ENCODE results near the gene TPCN2.
A peak's percentile ranks its signal among the peaks of the same experiment; 100 is the strongest.

TPCN2 gene

GRCh38 chr11:69156235-69156639, 107.5 kb downstream of the TPCN2 start:
- DNase-seq (ENCODE audit: insufficient read length) (no peak), FAIRE-seq (peak; percentile 90)

GRCh38 chr11:69156673-69157155, 108.0 kb downstream of the TPCN2 start:
- FAIRE-seq (no peak), DNase-seq (ENCODE audit: insufficient read length) (no peak)
- TF ChIP-seq POLR2A (IDR thresholded peaks at IDR 0.05; ENCODE audit: low read depth, low read length) (no peak; the same call in 1 of the 2 replicates), POLR2AphosphoS5 (IDR thresholded peaks at IDR 0.05; ENCODE audit: low read depth, low read length) (no peak), TAF1 (IDR thresholded peaks at IDR 0.05; ENCODE audit: borderline replicate concordance, low read depth, low read length) (no peak)

More at GRCh38 chr11:69156235-69156639, 107.5 kb downstream of the TPCN2 start:
- TF ChIP-seq TAF1 (IDR thresholded peaks at IDR 0.05; ENCODE audit: borderline replicate concordance, low read depth, low read length): no peak
- TF ChIP-seq POLR2A (IDR thresholded peaks at IDR 0.05; ENCODE audit: low read depth, low read length): peak; percentile 1; the same call in 1 of the 2 replicates
- peak; percentile 5; the same call in 1 of the 2 replicates for TF ChIP-seq POLR2AphosphoS5 (IDR thresholded peaks at IDR 0.05; ENCODE audit: low read depth, low read length)

DNA sequence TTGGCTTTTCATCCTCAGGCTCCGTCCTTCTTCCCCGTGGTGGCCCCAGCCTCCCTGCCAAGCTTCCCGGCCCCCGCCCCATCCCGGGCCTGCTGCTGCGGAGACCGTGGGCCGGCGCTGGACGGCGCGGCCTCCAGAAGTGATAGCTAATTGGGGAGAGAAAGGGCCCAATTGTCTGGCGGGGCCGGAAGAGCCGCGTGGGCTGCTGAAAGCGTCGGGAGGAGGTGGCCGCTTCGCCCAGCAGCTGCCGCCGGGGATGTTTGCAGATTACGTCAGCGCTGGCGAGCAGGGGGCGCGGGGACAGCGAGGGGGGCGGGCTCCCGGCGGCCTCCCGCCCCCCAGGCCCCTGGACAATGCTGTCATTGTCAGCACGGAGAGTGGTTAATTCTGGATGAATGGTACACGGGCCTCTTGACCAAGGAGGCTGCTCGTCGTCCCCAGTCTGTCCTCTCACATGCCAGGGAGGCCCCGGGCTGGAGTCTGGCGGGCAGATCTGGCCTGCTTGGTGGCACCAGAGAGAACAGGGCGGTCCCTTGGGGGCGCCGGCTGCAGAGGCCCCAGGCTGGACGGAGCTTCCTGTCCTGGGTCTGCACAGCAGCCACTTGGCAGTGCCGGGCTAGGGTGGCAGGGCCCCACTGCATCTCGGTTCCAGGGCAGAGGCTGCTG, 108.6 kb downstream of the TPCN2 start:
- TF ChIP-seq TAF1 (IDR thresholded peaks at IDR 0.05; ENCODE audit: borderline replicate concordance, low read depth, low read length): peak; percentile 37; the same call in 1 of the 2 replicates
- no peak; the same call in 1 of the 2 replicates for TF ChIP-seq POLR2A (IDR thresholded peaks at IDR 0.05; ENCODE audit: low read depth, low read length)
- no peak for TF ChIP-seq POLR2AphosphoS5 (IDR thresholded peaks at IDR 0.05; ENCODE audit: low read depth, low read length)
- peak; percentile 82 for FAIRE-seq
- peak; percentile 64 for DNase-seq (ENCODE audit: insufficient read length)

DNA sequence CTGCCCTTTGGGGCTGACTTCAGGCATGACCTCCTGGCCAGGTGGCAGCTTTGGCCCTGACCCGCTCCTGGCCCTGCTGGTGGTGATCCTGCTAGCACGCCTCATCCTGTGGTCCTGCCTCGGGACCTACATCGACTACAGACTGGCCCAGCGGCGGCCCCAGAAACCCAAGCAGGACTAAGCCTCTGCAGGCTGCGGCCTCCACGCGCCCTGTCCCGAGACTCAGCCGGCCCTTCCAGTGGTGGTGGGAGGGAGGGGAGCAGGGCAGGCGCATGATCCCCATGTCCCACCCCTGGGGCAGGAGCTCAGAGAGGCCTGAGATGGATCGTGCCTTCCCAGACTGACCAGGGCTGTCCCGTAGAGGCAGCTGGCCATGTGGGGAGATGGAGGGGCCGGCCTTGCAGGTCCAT, 109.1 kb downstream of the TPCN2 start:
- FAIRE-seq: peak; percentile 21
- no peak for DNase-seq (ENCODE audit: insufficient read length)
- TF ChIP-seq POLR2AphosphoS5 (IDR thresholded peaks at IDR 0.05; ENCODE audit: low read depth, low read length) (no peak), POLR2A (IDR thresholded peaks at IDR 0.05; ENCODE audit: low read depth, low read length) (no peak), TAF1 (IDR thresholded peaks at IDR 0.05; ENCODE audit: borderline replicate concordance, low read depth, low read length) (no peak)

DNA sequence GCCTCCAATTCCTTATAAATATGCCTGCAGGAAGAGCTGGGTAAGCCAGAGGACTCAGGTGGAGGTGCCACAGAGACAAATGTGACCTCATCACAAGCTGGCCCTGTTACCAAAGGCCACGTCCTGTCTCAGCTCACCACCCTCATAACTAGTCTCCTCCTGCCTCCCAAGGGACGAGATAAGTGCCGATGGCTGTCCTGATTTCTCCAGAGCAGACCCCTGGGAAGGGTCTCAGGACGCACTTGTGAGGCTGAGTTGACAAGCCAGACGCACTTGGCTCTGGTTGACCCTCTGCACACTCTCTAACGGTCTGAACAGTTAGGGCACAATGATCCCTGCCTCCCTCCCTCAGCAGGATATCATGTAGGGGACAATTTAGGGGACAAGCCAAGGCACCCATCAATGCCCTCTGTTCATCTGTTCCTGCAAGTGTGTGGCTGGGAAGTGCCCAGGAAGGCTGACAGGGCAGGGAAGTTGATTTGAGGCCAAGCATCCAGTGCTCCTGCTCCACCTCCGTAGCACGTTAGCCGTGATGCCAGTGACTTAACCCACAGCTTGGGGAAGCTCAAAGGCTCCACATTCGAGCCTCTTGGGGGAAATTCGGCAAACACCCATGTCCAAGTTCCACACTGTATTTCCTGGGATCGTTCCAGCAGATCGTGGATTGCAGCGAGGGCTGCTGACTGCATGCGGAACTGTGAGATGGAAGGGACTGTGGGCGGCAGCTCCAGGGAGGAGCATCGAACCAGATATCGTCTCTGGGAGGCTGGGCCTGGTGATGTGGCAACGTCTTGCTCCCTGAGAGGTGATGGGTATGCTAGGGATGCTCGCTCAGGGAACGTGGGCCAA, 109.8 kb downstream of the TPCN2 start:
- FAIRE-seq (no peak), DNase-seq (ENCODE audit: insufficient read length) (no peak)
- no peak for TF ChIP-seq TAF1 (IDR thresholded peaks at IDR 0.05; ENCODE audit: borderline replicate concordance, low read depth, low read length)
- TF ChIP-seq POLR2AphosphoS5 (IDR thresholded peaks at IDR 0.05; ENCODE audit: low read depth, low read length): no peak
- TF ChIP-seq POLR2A (IDR thresholded peaks at IDR 0.05; ENCODE audit: low read depth, low read length): no peak

- TF ChIP-seq POLR2AphosphoS5 (IDR thresholded peaks at IDR 0.05; ENCODE audit: low read depth, low read length): no peak
- TF ChIP-seq TAF1 (IDR thresholded peaks at IDR 0.05; ENCODE audit: borderline replicate concordance, low read depth, low read length): no peak
- TF ChIP-seq POLR2A (IDR thresholded peaks at IDR 0.05; ENCODE audit: low read depth, low read length): no peak
- FAIRE-seq: no peak
- no peak for DNase-seq (ENCODE audit: insufficient read length)
Observed at GRCh38 chr11:69159150-69159852, 110.6 kb downstream of the TPCN2 start.

GRCh38 chr11:69160296-69161116, 111.8 kb downstream of the TPCN2 start:
- TF ChIP-seq POLR2AphosphoS5 (IDR thresholded peaks at IDR 0.05; ENCODE audit: low read depth, low read length): no peak
- TF ChIP-seq TAF1 (IDR thresholded peaks at IDR 0.05; ENCODE audit: borderline replicate concordance, low read depth, low read length): no peak
- TF ChIP-seq POLR2A (IDR thresholded peaks at IDR 0.05; ENCODE audit: low read depth, low read length): no peak
- FAIRE-seq: no peak
- DNase-seq (ENCODE audit: insufficient read length): no peak

DNA sequence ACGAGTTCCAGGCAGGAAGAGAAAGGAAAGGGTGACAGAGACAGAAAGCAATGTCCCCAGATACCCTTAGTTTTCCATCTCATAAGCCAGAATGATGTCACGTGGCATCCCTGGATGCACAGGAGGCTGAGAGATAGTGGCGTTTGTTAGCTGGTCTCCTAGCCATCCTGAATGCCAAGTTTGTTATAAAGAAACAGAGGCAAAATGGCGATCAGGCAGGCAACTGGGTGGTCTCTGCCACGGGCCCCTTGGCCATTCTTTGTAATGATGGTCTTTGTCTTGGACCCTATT, 112.3 kb downstream of the TPCN2 start:
- TF ChIP-seq TAF1 (IDR thresholded peaks at IDR 0.05; ENCODE audit: borderline replicate concordance, low read depth, low read length) (no peak), POLR2AphosphoS5 (IDR thresholded peaks at IDR 0.05; ENCODE audit: low read depth, low read length) (no peak), POLR2A (IDR thresholded peaks at IDR 0.05; ENCODE audit: low read depth, low read length) (no peak)
- DNase-seq (ENCODE audit: insufficient read length) (no peak), FAIRE-seq (no peak)

- DNase-seq (ENCODE audit: insufficient read length) (no peak), FAIRE-seq (no peak)
- no peak for TF ChIP-seq POLR2A (IDR thresholded peaks at IDR 0.05; ENCODE audit: low read depth, low read length)
Observed at GRCh38 chr11:69162505-69162904, 113.8 kb downstream of the TPCN2 start.

DNA sequence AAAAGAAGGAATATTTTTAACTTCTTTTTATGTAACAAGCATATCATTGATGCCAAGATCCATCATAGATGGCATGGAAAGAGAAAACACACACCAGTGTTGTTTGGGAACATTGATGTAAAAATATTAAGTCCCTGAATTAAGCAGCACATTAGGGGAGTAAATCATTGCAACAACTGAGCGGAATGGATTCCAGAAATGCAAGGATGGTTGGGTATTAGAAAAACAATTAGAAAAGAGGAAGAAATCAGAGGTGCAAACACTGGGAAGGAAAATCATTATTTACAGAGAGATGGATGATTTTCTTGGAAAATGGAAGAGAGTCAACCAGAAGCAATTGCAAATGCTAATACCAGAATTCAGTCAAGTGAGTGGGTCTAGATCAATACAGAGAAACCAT, 115.1 kb downstream of the TPCN2 start:
- TF ChIP-seq POLR2A (IDR thresholded peaks at IDR 0.05; ENCODE audit: low read depth, low read length) (no peak), POLR2AphosphoS5 (IDR thresholded peaks at IDR 0.05; ENCODE audit: low read depth, low read length) (no peak), TAF1 (IDR thresholded peaks at IDR 0.05; ENCODE audit: borderline replicate concordance, low read depth, low read length) (no peak)
- DNase-seq (ENCODE audit: insufficient read length) (no peak), FAIRE-seq (no peak)

DNA sequence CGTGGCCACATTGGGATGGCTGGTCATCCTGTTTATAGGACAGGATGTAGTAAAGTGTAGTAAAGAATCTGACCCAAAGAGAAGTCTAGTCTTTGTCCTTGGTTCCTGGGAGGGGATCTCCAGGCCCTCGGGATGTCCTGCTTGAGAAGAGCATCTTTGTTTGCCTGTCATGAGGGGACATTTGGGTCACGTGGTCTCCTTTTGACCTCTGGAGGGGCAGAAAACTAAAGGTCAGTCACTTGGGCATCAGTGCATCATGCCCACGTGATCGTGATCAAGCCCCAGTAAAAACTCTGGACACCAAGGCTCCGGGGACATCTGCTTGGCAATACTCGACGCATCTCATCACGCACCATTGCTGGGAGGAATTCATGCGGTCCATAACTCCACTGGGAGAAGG, 116.1 kb downstream of the TPCN2 start:
- TF ChIP-seq TAF1 (IDR thresholded peaks at IDR 0.05; ENCODE audit: borderline replicate concordance, low read depth, low read length) (no peak), POLR2AphosphoS5 (IDR thresholded peaks at IDR 0.05; ENCODE audit: low read depth, low read length) (no peak), POLR2A (IDR thresholded peaks at IDR 0.05; ENCODE audit: low read depth, low read length) (no peak)
- DNase-seq (ENCODE audit: insufficient read length): no peak
- FAIRE-seq: no peak
